Mononuclear cell (primary cell): Measurements from ENCODE around the gene ADARB2. TPM values are rescaled to one million over a fixed set of nuclear protein-coding genes. Genes with fewer than 3 reads are reported as not detected.

Experiments used
- H3K27me3 ChIP-seq: 2 replicates; pipeline ENCODE4 v1.6.0; 2011; ENCODE audit warnings: low read length, control low read depth; ENCODE audit not compliant: insufficient read depth
- H3K4me1 ChIP-seq: 2 replicates; pipeline ENCODE4 v1.5.1; 2011; ENCODE audit warnings: mild to moderate bottlenecking, low read length, control low read depth; ENCODE audit not compliant: insufficient read depth
- H3K4me3 ChIP-seq: 2 replicates; pipeline ENCODE4 v1.5.1; 2011; ENCODE audit warnings: mild to moderate bottlenecking, low read length, moderate library complexity
- H3K9me3 ChIP-seq: 2 replicates; pipeline ENCODE4 v1.5.1; 2011; ENCODE audit warnings: low read depth, mild to moderate bottlenecking, control low read depth, low read length
- total RNA-seq: library from RNA; depleted of rRNA; stranded (reverse); fragments of >200 nt; gene quantifications from one replicate; pipeline ENCODE4 v1.2.3, GENCODE V29; 2012

ADARB2 gene
- total RNA-seq, 1 donor = under 0.01 TPM

GRCh38 chr10:1212571-1213141 is 524.7 kb downstream of the ADARB2 start:
- Histone ChIP-seq H3K4me1 (no peaks in the 10 kb centered on the region), H3K27me3 (no peaks in the 10 kb centered on the region), H3K9me3 (no peaks in the 10 kb centered on the region), H3K4me3 (no peak overlapping the region)

- Histone ChIP-seq H3K27me3 (no peaks in the 10 kb centered on the region), H3K9me3 (no peaks in the 10 kb centered on the region), H3K4me1 (no peaks in the 10 kb centered on the region), H3K4me3 (no peak overlapping the region)
These were observed 525.3 kb downstream of the ADARB2 start for GRCh38 chr10:1211844-1212570.

GRCh38 chr10:1210667-1211066 is 526.7 kb downstream of the ADARB2 start:
- no peaks in the 10 kb centered on the region for H3K27me3 ChIP-seq
- no peaks in the 10 kb centered on the region for H3K9me3 ChIP-seq
- H3K4me1 ChIP-seq = no peaks in the 10 kb centered on the region
- no peak overlapping the region for H3K4me3 ChIP-seq

DNA sequence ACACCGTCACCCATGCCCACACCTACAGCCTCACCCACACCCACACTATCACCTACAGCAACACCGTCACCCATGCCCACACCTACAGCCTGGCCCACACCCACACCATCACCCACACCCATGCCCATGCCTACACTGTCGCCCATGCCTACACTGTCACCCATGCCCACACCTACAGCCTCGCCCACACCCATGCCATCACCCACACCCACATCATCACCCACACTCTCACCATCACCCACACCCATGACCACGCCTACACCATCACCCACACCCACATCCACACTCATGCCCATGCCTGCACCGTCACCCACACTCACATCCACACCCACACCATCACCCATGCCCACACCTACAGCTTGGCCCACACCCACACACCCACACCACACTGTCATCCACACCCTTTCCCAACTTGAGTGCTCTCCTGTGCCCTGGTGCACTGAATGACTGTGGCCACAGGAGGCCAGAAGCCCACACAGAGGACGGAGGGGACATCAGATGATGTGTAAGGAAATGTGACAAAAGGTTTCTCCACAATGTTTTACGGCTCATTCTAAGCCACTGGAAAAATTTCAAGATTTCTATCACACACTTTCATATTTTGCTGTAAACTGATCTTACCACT is 527.9 kb downstream of the ADARB2 start:
- no peaks in the 10 kb centered on the region for H3K27me3 ChIP-seq
- H3K4me3 ChIP-seq = no peak overlapping the region
- H3K4me1 ChIP-seq = no peaks in the 10 kb centered on the region
- H3K9me3 ChIP-seq = no peaks in the 10 kb centered on the region

GRCh38 chr10:1208366-1209311 is 528.7 kb downstream of the ADARB2 start:
- H3K4me1 ChIP-seq = no peaks in the 10 kb centered on the region
- no peak overlapping the region for H3K4me3 ChIP-seq
- no peaks in the 10 kb centered on the region for H3K27me3 ChIP-seq
- no peaks in the 10 kb centered on the region for H3K9me3 ChIP-seq

DNA sequence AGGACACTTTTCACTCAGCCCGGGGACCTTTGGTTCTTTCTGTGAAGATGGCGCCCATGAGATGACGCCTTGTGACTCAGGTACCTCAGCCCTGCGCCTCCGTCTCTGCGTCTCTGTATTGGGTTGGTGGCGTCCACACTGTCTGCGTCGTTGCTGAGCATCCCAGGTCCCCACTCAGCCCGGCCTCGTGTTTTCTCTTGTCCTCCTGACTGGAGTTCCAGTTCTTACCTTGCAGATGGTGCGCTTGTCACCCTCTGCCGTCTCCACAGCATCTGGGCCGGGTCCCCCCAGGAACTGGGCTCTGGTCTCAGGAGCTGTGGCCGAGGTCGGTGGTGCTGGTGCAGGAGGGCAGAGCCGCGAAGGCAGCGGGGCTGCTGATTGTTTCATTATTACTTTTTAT is 530.7 kb downstream of the ADARB2 start:
- H3K4me1 ChIP-seq = no peaks in the 10 kb centered on the region
- H3K27me3 ChIP-seq = no peaks in the 10 kb centered on the region
- no peaks in the 10 kb centered on the region for H3K9me3 ChIP-seq
- H3K4me3 ChIP-seq = no peak overlapping the region

DNA sequence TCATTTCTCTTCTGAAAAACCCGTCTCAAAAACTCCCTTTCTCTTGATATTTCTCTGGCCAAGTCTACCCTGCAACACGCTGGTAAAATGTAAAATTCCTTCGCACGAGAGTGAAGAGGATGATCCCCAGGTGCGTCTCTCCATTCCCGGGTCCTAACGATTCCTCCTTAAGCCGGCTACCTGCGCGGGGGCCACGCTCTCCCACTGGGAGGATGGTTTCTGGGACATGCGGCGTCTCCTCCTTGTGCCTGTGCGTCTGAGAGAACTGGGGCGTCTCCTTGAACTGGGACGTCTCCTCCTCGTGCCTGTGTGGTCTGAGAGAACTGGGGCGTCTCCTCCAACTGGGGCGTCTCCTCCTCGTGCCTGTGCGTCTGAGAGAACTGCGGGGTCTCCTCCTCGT is 531.2 kb downstream of the ADARB2 start:
- H3K9me3 ChIP-seq = no peaks in the 10 kb centered on the region
- no peaks in the 10 kb centered on the region for H3K27me3 ChIP-seq
- no peaks in the 10 kb centered on the region for H3K4me1 ChIP-seq
- H3K4me3 ChIP-seq = no peak overlapping the region

DNA sequence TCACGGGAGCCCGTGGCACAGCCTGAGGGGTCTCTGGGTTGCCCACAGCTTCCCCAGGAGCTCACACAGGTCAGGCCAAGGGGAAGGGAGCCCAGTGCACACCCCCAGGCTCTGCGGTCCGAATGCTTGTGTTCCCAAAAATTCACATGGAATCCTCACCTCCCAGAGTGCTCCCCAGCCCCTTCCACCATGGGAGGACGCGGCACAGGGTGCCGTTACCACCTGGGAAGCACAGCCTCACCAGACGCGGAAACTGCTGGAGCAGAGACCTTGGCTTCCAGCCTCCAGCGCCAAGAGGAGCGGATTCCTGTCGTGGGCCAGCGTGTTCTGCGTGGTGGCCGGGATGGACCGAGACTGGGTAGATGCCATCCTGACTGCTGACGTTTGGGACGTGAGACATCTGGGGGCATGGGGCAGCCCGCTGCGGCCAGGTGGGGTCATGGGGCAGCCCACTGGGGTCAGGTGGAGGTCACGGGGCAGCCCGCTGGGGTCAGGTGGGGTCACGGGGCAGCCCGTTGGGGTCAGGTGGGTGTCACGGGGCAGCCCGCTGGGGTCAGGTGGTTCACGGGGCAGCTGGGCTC is 531.8 kb downstream of the ADARB2 start:
- no peaks in the 10 kb centered on the region for H3K4me1 ChIP-seq
- no peaks in the 10 kb centered on the region for H3K27me3 ChIP-seq
- no peaks in the 10 kb centered on the region for H3K9me3 ChIP-seq
- H3K4me3 ChIP-seq = no peak overlapping the region

DNA sequence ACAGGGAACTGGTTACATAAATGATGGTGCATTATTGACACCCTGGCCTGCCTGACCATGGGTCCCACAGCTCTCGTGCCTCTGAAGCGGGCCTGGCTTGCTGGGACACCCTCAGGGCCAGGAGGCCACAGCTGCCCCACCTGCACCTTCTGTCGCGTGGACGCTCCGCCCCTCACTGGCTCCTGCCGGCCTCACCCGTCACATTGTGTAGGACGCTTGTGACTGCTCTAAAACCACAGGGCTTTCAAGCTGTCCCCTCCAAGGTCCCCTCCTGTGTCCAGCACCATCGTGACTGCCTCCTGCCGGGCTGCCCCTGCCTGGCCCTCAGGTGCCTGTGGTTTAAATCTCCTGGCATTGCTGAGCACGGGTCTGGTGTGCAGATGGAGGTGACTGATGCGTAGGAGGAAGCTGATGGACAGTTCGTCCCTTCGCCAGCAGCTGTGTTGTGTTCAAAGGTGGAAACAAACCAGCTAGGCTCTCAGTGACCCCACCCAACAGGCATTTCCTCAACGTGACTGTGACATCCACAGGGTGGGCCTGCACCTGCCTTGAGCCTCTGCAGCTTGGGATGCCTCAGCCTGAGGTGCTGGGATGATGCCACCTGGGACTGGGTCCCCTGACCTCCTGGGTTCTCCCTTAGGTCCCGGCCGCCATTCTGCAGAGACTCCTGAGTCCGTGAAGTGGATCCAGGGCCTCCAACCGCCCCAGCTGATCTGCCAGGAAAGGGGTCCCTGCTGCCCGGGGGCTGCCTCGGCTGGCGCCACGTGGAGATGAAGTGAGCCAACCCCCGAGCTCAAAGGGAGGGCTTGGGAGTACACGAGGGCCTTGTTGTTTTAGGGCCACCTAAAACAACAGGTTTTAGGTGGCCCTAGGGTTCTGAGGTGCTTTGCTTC is 532.6 kb downstream of the ADARB2 start:
- no peaks in the 10 kb centered on the region for H3K9me3 ChIP-seq
- H3K4me3 ChIP-seq = no peak overlapping the region
- H3K4me1 ChIP-seq = no peaks in the 10 kb centered on the region
- no peaks in the 10 kb centered on the region for H3K27me3 ChIP-seq

DNA sequence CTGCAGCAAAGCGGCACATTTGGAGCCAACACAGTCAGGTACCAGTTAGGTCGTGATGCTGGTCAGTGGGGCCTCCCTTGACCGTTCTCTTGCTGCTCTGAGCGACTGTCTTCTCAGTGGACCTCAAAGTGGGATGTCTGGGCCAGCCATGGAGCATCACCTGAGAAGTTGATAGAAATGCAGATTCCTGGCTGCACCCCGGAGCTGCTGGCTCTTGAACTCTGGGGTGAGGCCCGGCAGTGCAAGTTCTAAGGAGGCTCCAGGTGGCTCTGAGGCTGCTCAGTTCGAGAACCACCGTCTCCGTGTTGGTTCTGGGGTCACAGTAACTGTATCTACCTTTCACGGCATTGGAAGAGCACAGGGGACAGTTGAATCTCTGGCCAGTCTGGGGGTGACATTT is 533.6 kb downstream of the ADARB2 start:
- Histone ChIP-seq H3K4me1 (no peaks in the 10 kb centered on the region), H3K27me3 (no peaks in the 10 kb centered on the region), H3K4me3 (no peak overlapping the region), H3K9me3 (no peaks in the 10 kb centered on the region)

- no peaks in the 10 kb centered on the region for H3K27me3 ChIP-seq
- no peak overlapping the region for H3K4me3 ChIP-seq
- no peaks in the 10 kb centered on the region for H3K9me3 ChIP-seq
- no peaks in the 10 kb centered on the region for H3K4me1 ChIP-seq
These were observed 534.1 kb downstream of the ADARB2 start for GRCh38 chr10:1203216-1203615.

GRCh38 chr10:1202343-1202742 is 535.0 kb downstream of the ADARB2 start:
- Histone ChIP-seq H3K4me3 (no peak overlapping the region), H3K4me1 (no peaks in the 10 kb centered on the region), H3K27me3 (no peaks in the 10 kb centered on the region), H3K9me3 (no peaks in the 10 kb centered on the region)

DNA sequence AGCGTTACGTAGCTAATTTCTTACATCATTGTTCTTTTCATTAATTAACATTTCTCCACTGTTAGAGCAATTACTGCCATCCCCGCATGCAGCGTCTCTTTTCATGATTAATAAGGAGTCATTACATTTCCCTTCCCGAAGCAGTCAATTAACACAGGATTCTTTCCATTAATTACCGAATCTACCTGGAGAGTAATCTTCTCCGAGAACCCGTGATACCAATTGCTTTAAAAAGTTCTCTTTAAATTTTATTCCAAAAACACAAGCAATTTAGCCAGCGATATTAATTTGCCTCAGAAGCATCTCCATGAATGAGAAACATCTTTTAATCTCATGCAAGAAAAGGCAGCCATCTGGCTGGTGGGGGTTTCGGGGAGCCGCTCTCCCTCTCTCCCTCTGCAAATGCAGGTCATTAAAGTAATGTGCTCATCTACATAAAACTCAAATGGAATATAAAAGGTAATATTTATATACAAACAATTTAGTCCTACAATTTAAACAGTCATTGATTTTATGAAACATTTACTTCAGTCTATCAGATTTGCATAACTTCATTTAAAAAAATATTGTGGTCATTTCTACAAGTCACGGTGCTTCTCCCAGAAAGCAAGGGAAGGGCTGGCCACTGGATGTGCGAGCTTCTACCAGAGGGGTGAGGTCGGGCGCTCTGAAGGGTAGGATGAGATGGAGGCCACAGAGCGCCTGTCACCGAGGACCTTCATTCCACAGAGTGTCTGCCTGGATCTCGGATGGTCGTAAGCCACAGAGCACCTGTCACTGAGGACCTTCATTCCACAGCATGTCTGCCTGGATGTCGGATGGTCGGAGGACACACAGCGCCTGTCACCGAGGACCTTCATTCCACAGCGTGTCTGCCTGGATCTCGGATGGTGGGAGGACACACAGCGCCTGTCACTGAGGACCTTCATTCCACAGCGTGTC is 536.2 kb downstream of the ADARB2 start:
- no peaks in the 10 kb centered on the region for H3K9me3 ChIP-seq
- H3K4me3 ChIP-seq = no peak overlapping the region
- H3K4me1 ChIP-seq = no peaks in the 10 kb centered on the region
- H3K27me3 ChIP-seq = no peaks in the 10 kb centered on the region
